ENCODE results near the gene FIBP. TPM values are rescaled to one million over a fixed set of nuclear protein-coding genes. Genes with fewer than 3 reads are reported as not detected.

Gene FIBP
- polyA plus RNA-seq, 3 donors = 79.1 to 109 (median 101) TPM

DNA sequence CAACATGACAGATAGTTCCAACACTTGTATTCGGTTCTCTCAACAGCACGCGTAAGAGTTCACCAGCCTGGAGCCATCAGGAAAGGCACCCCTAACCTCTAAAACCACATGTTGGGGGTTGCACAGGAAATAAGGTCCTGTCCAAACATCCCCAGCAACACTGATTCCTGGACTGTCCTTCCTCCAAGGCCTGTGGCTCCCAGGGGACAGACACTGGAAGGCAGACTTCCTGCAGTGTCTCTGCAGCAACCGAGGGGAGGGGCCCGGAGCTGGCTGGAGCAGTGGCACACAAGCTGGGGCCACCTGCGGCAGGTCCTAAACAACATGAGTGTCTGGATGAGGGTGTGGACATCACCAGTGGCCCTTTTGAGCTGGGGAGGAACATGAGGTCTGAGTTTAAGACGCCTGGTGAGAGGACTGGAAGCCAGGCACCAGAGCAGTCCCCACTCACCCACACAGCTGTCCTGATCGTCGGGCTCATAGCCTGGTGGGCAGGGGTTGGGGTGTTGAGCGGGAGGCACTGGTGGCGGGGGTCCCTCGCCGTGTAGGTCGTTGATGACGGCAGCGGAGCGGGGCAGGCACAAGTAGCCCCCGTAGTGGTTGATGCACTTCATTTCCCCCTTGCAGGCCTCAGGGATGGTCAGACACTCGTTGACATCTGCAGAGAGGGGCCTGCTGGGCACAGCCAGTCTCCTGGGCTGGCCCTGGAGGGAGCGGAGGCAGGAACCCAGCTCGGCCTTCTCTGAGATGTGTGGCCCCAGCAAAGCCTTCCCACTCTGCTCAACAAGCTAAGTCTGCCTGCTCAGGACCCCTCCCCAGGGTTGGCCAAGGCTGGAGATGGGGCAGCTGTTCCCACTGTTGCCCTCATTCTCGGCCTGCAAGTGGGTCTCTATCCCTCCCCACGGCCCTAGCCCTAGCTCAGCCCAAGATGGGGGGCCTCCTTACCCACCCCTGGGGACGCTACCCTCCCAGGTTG lies 17.3 kb downstream of the FIBP start:
- TF ChIP-seq, protein P1, sequence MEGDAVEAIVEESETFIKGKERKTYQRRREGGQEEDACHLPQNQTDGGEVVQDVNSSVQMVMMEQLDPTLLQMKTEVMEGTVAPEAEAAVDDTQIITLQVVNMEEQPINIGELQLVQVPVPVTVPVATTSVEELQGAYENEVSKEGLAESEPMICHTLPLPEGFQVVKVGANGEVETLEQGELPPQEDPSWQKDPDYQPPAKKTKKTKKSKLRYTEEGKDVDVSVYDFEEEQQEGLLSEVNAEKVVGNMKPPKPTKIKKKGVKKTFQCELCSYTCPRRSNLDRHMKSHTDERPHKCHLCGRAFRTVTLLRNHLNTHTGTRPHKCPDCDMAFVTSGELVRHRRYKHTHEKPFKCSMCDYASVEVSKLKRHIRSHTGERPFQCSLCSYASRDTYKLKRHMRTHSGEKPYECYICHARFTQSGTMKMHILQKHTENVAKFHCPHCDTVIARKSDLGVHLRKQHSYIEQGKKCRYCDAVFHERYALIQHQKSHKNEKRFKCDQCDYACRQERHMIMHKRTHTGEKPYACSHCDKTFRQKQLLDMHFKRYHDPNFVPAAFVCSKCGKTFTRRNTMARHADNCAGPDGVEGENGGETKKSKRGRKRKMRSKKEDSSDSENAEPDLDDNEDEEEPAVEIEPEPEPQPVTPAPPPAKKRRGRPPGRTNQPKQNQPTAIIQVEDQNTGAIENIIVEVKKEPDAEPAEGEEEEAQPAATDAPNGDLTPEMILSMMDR (IDR thresholded peaks at IDR 0.05) = no peak
- Mint-ChIP-seq H3K9me3 (peaks cover 0 to 4% (median 0%) of the 10 kb centered on the region in 7 donors), H3K4me3 (peak overlapping the region; percentile 26 to 51), H3K27me3 (ENCODE audit: low read depth in 3 of 3) (peaks cover 6 to 32% (median 29%) of the 10 kb centered on the region in 3 donors), H3K4me1 (peaks cover 34% of the 10 kb centered on the region), H3K36me3 (peaks cover 9 to 15% of the 10 kb centered on the region in 2 donors), H3K27ac (peak overlapping the region in 2 of 7 donors; percentile 37 to 73)
- H3K9ac ChIP-seq (ENCODE audit: insufficient read depth, low read length, poor library complexity, severe bottlenecking) = no peak overlapping the region
- H2AFZ ChIP-seq (ENCODE audit: insufficient read depth, low read depth, low read length, poor library complexity, severe bottlenecking) = no peak overlapping the region
- no peak overlapping the region for H3K4me2 ChIP-seq (replicated peaks; ENCODE audit: extremely low read depth, low read length, poor library complexity, severe bottlenecking)
- H3K27me3 ChIP-seq (ENCODE audit: control insufficient read depth in 2 of 2, insufficient read depth in 2 of 2, low read length in 2 of 2) = no peaks in the 10 kb centered on the region
- H4K20me1 ChIP-seq (ENCODE audit: insufficient read depth, low read length) = peaks cover 12% of the 10 kb centered on the region
- 39% methylated on average over 14 of the region's 24 CpGs for WGBS (ENCODE audit: insufficient coverage)
- no peaks in the 10 kb centered on the region for H3K9me3 ChIP-seq (replicated peaks in 1 of 2; ENCODE audit: control insufficient read depth in 1 of 2, insufficient read depth in 1 of 2, low read length in 2 of 2)
- no peak for DNase-seq
- peaks cover 23 to 45% of the 10 kb centered on the region in 2 donors for H3K4me1 ChIP-seq (ENCODE audit: control insufficient read depth in 1 of 2, insufficient read depth in 2 of 2, low read length in 2 of 2)
- intact Hi-C loops (cut with micrococcal nuclease) = no loop called here
- no peak overlapping the region for H3K27ac ChIP-seq (ENCODE audit: low read depth in 1 of 2, low read length in 2 of 2)
- no peaks in the 10 kb centered on the region for H3K79me2 ChIP-seq (ENCODE audit: insufficient read depth, low read length)
- H3K4me3 ChIP-seq (replicated peaks in 1 of 3; ENCODE audit: low read depth in 2 of 3, low read length in 3 of 3) = no peak overlapping the region
- peaks cover 7 to 10% of the 10 kb centered on the region in 2 donors for H3K36me3 ChIP-seq (replicated peaks in 1 of 2; ENCODE audit: control insufficient read depth in 1 of 2, insufficient read depth in 2 of 2, low read length in 2 of 2)

DNA sequence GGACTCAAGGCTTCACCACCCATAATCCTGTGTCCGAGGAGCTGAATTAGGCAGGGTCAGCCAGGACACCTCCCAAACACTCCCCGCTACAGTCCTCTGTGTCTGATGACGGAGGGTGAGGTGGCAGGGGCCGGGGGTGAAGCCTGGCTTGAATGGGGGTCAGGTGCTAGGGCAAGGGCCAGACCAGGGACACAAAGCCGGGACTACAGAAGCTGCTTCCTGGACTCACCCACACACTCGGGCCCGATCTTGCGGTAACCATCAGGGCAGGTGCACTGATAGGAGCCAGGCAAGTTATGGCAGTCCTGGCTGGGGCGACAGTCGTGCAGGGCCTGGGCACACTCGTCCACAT lies 18.0 kb downstream of the FIBP start:
- Histone ChIP-seq H2AFZ (ENCODE audit: insufficient read depth, low read depth, low read length, poor library complexity, severe bottlenecking) (no peak overlapping the region), H3K4me1 (ENCODE audit: control insufficient read depth in 1 of 2, insufficient read depth in 2 of 2, low read length in 2 of 2) (peaks cover 23 to 45% of the 10 kb centered on the region in 2 donors), H4K20me1 (ENCODE audit: insufficient read depth, low read length) (peaks cover 18% of the 10 kb centered on the region), H3K9ac (ENCODE audit: insufficient read depth, low read length, poor library complexity, severe bottlenecking) (no peak overlapping the region), H3K27ac (ENCODE audit: low read depth in 1 of 2, low read length in 2 of 2) (no peak overlapping the region), H3K79me2 (ENCODE audit: insufficient read depth, low read length) (no peaks in the 10 kb centered on the region), H3K9me3 (replicated peaks in 1 of 2; ENCODE audit: control insufficient read depth in 1 of 2, insufficient read depth in 1 of 2, low read length in 2 of 2) (no peaks in the 10 kb centered on the region), H3K4me2 (replicated peaks; ENCODE audit: extremely low read depth, low read length, poor library complexity, severe bottlenecking) (no peak overlapping the region), H3K27me3 (ENCODE audit: control insufficient read depth in 2 of 2, insufficient read depth in 2 of 2, low read length in 2 of 2) (no peaks in the 10 kb centered on the region), H3K4me3 (replicated peaks in 1 of 3; ENCODE audit: low read depth in 2 of 3, low read length in 3 of 3) (no peak overlapping the region), H3K36me3 (replicated peaks in 1 of 2; ENCODE audit: control insufficient read depth in 1 of 2, insufficient read depth in 2 of 2, low read length in 2 of 2) (peaks cover 14 to 18% of the 10 kb centered on the region in 2 donors)
- H3K9me3 Mint-ChIP-seq = peaks cover 0 to 4% (median 0%) of the 10 kb centered on the region in 7 donors
- H3K27ac Mint-ChIP-seq = peak overlapping the region in 1 of 7 donors; percentile 37
- TF ChIP-seq, protein P1 (IDR thresholded peaks at IDR 0.05) = no peak
- H3K36me3 Mint-ChIP-seq = peaks cover 15 to 22% of the 10 kb centered on the region in 2 donors
- DNase-seq = no peak
- H3K27me3 Mint-ChIP-seq (ENCODE audit: low read depth in 3 of 3) = peaks cover 6 to 32% (median 29%) of the 10 kb centered on the region in 3 donors
- intact Hi-C loops (cut with micrococcal nuclease) = no loop called here
- peak overlapping the region in 1 of 2 donors; percentile 26 for H3K4me3 Mint-ChIP-seq
- WGBS (ENCODE audit: insufficient coverage) = 26% methylated on average over 8 of the region's 11 CpGs
- peaks cover 34% of the 10 kb centered on the region for H3K4me1 Mint-ChIP-seq

Measured in CD14-positive monocyte (primary cell).